Neural cell (in vitro differentiated cells): ENCODE measurements around the gene UMODL1. TPM values are rescaled to one million over a fixed set of nuclear protein-coding genes. Genes with fewer than 3 reads are reported as not detected.

ENCODE experiments used
- H2AFZ ChIP-seq: fragments of 200-600, 300-800 bp; sonication (generic), shearing (Covaris generic); 2 replicates; pipeline ENCODE4 v1.6.0; 2014; ENCODE audit warnings: low read depth, mild to moderate bottlenecking, antibody characterized with exemption, low read length, moderate library complexity
- H3F3A ChIP-seq: fragments of 200-600 bp; shearing (Covaris generic); 2 replicates; pipeline ENCODE4 v1.6.1; 2016; ENCODE audit warnings: mild to moderate bottlenecking, moderate library complexity, mixed read lengths, antibody characterized with exemption, low read length; ENCODE audit not compliant: insufficient read depth, poor library complexity, severe bottlenecking
- H3K27ac ChIP-seq: fragments of 200-600, 300-800 bp; sonication (generic), shearing (Covaris generic); 2 replicates; pipeline ENCODE4 v1.5.1; 2014; ENCODE audit warnings: mild to moderate bottlenecking, low read length, moderate library complexity
- H3K27me3 ChIP-seq: fragments of 300-800, 200-600 bp; sonication (generic), shearing (Covaris generic); 2 replicates; pipeline ENCODE4 v1.6.0; 2014; ENCODE audit warnings: mild to moderate bottlenecking, low read depth, low read length, moderate library complexity; ENCODE audit not compliant: insufficient read depth
- H3K36me3 ChIP-seq: fragments of 300-800, 200-600 bp; sonication (generic), shearing (Covaris generic); 2 replicates; pipeline ENCODE4 v1.5.1; 2014; ENCODE audit warnings: mild to moderate bottlenecking, antibody characterized with exemption, low read length, moderate library complexity; ENCODE audit not compliant: insufficient read depth
- H3K4me2 ChIP-seq: fragments of 300-800, 200-600 bp; sonication (generic), shearing (Covaris generic); 2 replicates; pipeline ENCODE4 v1.6.0; 2014; ENCODE audit warnings: mild to moderate bottlenecking, low read length
- H3K4me3 ChIP-seq: fragments of 300-800, 200-600 bp; sonication (generic), shearing (Covaris generic); 2 replicates; pipeline ENCODE4 v1.5.1; 2014; ENCODE audit warnings: mild to moderate bottlenecking, low read length, moderate library complexity
- H3K79me2 ChIP-seq: fragments of 200-600 bp; shearing (Covaris generic); replicated peaks from 2 replicates; pipeline ENCODE4 v1.6.0; 2014; ENCODE audit warnings: mild to moderate bottlenecking, low read length, moderate library complexity; ENCODE audit not compliant: insufficient read depth
- H3K9ac ChIP-seq: fragments of 300-800, 200-600 bp; sonication (generic), shearing (Covaris generic); 2 replicates; pipeline ENCODE4 v1.6.1; 2016; ENCODE audit warnings: mild to moderate bottlenecking, low read length, mixed read lengths
- H3K9me2 ChIP-seq: fragments of 200-600 bp; shearing (Covaris generic); 2 replicates; pipeline ENCODE4 v1.6.1; 2016; ENCODE audit warnings: mild to moderate bottlenecking, low read length, mixed read lengths; ENCODE audit not compliant: insufficient read depth
- H3K9me3 ChIP-seq: fragments of 200-600, 300-800 bp; sonication (generic), shearing (Covaris generic); 2 replicates; pipeline ENCODE4 v1.6.1; 2016; ENCODE audit warnings: mild to moderate bottlenecking, mixed run types, low read length, moderate library complexity, mixed read lengths
- H4K20me1 ChIP-seq: fragments of 200-600 bp; shearing (Covaris generic); 2 replicates; pipeline ENCODE4 v1.6.1; 2016; ENCODE audit warnings: mild to moderate bottlenecking, mixed run types; ENCODE audit not compliant: insufficient read depth
- CTCF ChIP-seq: fragments of 450-650 bp; IDR thresholded peaks from 2 replicates; pipeline ENCODE4 v1.5.1; 2014; ENCODE audit warnings: antibody characterized with exemption, mild to moderate bottlenecking, moderate library complexity; ENCODE audit not compliant: poor library complexity, severe bottlenecking
- EP300 ChIP-seq: fragments of 450-650 bp; conservative IDR thresholded peaks from 2 replicates; pipeline ENCODE4 v1.6.1; 2014; ENCODE audit warnings: antibody characterized with exemption, mild to moderate bottlenecking, moderate library complexity; ENCODE audit not compliant: poor library complexity, severe bottlenecking
- EZH2 ChIP-seq: fragments of 200-600, 300-800 bp; shearing (Covaris generic), sonication (generic); IDR thresholded peaks from 2 replicates; pipeline ENCODE4 v1.6.1; 2014; ENCODE audit warnings: antibody characterized with exemption, low read length, borderline replicate concordance, mild to moderate bottlenecking; ENCODE audit not compliant: insufficient read depth, poor library complexity, severe bottlenecking
- MXI1 ChIP-seq: fragments of 450-650 bp; conservative IDR thresholded peaks from 2 replicates; pipeline ENCODE4 v1.6.1; 2014; ENCODE audit warnings: antibody characterized with exemption, mild to moderate bottlenecking; ENCODE audit not compliant: poor library complexity, severe bottlenecking
- POLR2AphosphoS5 ChIP-seq: IDR thresholded peaks from 2 replicates; pipeline ENCODE4 v1.6.1; 2012
- RAD21 ChIP-seq: fragments of 450-650 bp; conservative IDR thresholded peaks from 2 replicates; pipeline ENCODE4 v1.6.1; 2014; ENCODE audit warnings: antibody characterized with exemption, mild to moderate bottlenecking, moderate library complexity
- REST ChIP-seq: IDR thresholded peaks from 2 replicates; pipeline ENCODE4 v1.6.1; 2012; ENCODE audit warnings: borderline replicate concordance
- SMC3 ChIP-seq: fragments of 450-650 bp; conservative IDR thresholded peaks from 2 replicates; pipeline ENCODE4 v1.6.1; 2014; ENCODE audit warnings: antibody characterized with exemption, mild to moderate bottlenecking, moderate library complexity; ENCODE audit not compliant: poor library complexity
- TAF1 ChIP-seq: IDR thresholded peaks from 2 replicates; pipeline ENCODE4 v1.6.1; 2012; ENCODE audit warnings: low read depth
- polyA plus RNA-seq: library from polyadenylated mRNA; depleted of rRNA; stranded (reverse); fragments of >200 nt; gene quantifications from 2 replicates; pipeline ENCODE4 v1.2.3, GENCODE V29; 2014

Gene UMODL1
- polyA plus RNA-seq, 1 donor from 2014 or later, result 0.11 TPM

GRCh38 chr21:42191064-42191463 is 119.9 kb downstream of the UMODL1 start:
- Histone ChIP-seq H3K27me3 (no peaks in the 10 kb centered on the region), H3K4me3 (no peak overlapping the region), H3K36me3 (no peaks in the 10 kb centered on the region), H3F3A (no peaks in the 10 kb centered on the region), H3K9me2 (no peaks in the 10 kb centered on the region), H3K9ac (no peak overlapping the region), H4K20me1 (no peaks in the 10 kb centered on the region), H2AFZ (no peak overlapping the region), H3K9me3 (no peaks in the 10 kb centered on the region), H3K4me2 (no peak overlapping the region), H3K79me2 (no peaks in the 10 kb centered on the region), H3K27ac (no peak overlapping the region)
- TF ChIP-seq MXI1, result no peak
- no peak for TF ChIP-seq TAF1
- no peak for TF ChIP-seq POLR2AphosphoS5
- no peak for TF ChIP-seq EZH2
- no peak for TF ChIP-seq EP300
- no peak for TF ChIP-seq CTCF
- TF ChIP-seq REST, result no peak
- no peak for TF ChIP-seq RAD21
- TF ChIP-seq SMC3, result no peak

- no peak for TF ChIP-seq POLR2AphosphoS5
- no peak for TF ChIP-seq MXI1
- no peak for TF ChIP-seq SMC3
- no peak for TF ChIP-seq TAF1
- no peak for TF ChIP-seq CTCF
- TF ChIP-seq EP300, result no peak
- no peak for TF ChIP-seq REST
- TF ChIP-seq EZH2, result no peak
- TF ChIP-seq RAD21, result no peak
- Histone ChIP-seq H3K9ac (no peak overlapping the region), H3K36me3 (no peaks in the 10 kb centered on the region), H3K27me3 (no peaks in the 10 kb centered on the region), H3K79me2 (no peaks in the 10 kb centered on the region), H3K27ac (no peak overlapping the region), H3F3A (no peaks in the 10 kb centered on the region), H3K4me3 (no peak overlapping the region), H3K9me3 (no peaks in the 10 kb centered on the region), H3K9me2 (no peaks in the 10 kb centered on the region), H3K4me2 (no peak overlapping the region), H2AFZ (no peak overlapping the region), H4K20me1 (no peaks in the 10 kb centered on the region)
Measured at GRCh38 chr21:42191696-42192595, 120.8 kb downstream of the UMODL1 start.
